Measurements from ENCODE around the gene ATP2B1.

ATP2B1 gene

DNA sequence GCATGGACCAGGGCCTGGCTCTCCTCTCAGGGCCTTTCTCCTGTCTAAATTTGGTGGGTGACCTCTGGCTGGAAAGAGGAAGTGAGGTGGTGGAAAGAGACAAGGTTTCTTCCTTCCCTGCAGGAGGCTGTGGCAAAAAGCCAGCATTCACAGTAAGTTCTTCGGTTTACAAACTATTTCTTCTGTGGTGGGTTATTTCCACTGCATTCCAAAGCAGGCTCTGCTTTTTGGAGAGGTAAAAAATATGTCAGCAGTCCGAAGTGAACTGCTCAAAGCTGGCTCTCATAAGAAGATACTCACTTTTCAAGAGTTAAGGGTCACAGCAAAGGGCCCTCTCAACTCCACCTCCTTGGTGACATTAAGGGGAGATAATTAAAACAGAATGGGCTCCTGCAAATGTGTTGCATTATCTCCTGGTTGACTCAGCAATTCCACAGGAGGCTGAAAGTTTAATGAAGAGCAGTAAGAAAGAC lies 133.9 kb downstream of the ATP2B1 start:
- DNase-seq = peak; percentile 51 to 52

DNA sequence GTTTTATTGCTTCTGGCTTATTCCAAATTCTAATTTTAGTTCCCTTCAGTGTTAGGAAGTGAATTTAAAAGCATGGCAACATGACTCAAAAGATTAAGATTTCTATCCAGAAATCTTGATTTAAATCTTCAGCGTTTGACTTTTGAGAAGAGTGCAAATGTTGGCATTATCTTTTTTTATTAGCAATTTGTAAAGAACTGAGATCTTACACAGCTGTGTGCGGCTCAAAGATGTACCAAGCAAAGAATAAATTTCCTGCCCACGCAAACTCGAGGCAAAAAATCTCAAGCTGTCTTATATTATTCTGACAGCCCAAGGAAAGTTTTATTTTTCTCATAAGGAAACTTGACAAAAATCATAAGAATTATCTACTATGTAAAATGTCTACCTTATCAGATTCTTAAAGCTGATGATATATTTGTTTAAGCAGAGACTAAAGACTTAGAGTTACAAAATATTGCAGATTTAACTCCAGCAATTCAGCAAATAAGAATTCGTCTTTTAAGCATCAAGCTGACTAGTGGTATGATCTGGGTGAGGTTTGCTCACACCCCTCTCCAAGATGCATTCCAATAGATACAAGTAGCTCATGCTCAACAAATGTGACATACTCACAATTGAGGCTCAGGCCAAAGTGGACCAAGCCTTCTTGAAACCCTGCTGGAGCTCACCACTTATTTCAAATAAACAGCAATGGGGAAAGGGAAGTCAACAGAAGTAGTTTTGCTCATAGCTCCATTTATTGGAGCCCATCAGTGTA lies 135.4 kb downstream of the ATP2B1 start:
- DNase-seq = no peak

DNA sequence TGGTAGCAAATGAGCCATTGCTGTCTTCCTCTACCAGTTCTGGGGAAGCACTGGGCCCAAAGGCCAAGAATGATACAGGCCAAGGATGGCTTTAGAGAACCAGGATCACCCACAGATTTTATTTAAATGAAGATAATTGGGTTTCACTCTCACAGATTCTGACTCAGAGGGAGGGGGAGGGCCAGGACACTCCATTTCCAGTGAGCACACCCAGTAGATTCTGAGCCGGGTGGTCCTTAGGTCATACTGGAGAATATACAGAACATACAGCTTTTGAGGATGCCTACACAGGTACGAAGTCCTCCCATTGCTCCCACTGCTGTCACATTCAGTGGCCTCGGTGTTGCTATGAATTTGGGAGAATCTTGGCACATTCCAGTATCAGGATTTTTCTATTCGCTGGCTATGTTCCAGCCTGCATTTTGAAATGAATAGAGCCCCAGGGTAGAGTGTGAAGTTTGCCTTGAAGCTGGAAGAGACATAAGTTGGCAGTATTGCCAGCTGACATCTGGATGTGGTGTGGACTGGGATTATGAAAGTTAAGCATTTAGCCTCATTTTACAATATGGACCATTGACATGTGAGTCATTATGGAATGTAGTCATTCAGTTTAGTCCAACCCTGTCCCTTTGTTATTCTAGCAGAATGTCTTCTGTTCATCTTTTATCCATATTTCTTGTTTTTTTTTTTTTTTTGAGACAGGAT lies 137.0 kb downstream of the ATP2B1 start:
- DNase-seq = no peak

DNA sequence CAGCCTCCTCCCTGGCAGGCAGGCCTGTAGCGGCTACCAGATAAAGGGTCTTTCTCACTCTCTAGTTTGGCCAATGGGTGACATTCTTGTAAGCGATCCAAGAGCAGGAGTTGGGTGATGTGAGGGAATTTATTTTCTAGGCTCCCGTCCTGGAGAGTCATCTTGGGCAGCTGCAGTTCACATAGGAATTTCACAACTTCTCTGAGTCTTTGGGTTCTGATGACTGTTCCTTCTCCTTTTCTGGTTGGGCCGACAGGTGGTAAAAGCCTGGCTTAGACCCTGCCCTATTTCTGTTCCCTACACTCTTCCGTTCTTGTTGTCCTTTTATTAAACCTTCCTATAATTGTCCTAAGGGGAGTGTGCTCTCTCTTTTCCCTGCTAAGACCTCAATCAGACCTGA lies 140.2 kb downstream of the ATP2B1 start:
- no peak for DNase-seq

DNA sequence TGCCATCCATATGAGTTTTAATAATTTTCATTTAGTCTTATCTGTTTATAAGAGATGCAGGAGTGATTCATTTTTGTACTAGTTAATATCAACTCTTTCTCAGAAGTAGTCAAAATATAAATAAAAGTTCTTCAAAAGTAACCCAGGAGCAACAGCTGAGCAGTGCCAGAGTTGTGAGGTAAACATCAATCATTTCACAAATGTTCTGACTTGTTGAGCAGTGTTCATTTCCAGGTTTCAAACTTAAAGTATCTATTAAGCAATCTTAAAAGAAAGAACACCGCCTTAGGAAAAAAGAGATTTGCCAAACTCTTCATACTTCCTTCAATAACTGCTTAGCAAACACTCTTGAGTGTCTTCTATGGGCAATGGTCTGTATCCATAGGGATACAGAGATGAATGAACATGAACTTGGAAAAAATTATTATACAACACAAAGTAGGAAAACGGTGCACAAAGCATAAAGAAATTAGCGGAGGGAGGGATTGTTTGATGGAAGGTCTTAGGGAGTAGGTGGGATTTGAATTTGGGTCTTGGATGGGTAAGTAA lies 140.9 kb downstream of the ATP2B1 start:
- no peak for DNase-seq

DNA sequence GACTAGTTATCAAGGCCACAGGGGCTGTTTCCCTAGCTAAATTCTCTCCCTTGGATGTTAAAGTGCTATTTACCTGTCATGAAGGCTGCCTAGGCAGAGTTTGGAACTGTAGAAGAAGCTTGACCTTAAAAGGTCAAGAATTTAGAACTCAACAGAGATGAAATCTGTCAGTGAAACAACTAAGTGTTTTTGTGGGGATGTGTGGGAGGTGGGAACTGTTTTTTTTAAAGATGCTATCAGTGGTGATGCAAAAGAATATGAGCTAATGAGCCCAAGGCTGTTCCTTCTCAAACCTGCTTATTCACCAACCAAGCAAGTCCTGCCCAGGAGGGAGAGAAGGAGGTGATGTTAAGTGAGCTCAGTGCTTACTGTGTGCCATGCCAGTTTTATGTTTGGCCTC lies 142.0 kb downstream of the ATP2B1 start:
- DNase-seq = no peak

DNA sequence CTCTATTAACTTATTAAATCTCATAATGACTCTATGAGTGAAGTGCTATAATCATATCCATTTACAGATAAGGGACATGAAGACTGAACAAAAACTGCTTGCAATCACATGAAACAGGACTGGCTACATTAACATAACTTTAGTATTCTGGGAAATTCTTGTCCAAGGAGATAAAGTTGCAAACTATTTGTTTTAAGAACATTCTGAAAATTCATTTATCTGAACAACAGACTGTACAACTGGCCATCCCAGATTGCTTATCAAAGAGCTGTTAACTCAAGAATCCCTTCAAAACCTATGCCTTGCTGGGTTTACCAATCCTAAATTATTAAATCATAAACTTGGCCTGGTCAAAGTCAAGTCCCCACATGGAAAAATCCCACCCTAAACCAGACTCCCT lies 143.6 kb downstream of the ATP2B1 start:
- DNase-seq = no peak

DNA sequence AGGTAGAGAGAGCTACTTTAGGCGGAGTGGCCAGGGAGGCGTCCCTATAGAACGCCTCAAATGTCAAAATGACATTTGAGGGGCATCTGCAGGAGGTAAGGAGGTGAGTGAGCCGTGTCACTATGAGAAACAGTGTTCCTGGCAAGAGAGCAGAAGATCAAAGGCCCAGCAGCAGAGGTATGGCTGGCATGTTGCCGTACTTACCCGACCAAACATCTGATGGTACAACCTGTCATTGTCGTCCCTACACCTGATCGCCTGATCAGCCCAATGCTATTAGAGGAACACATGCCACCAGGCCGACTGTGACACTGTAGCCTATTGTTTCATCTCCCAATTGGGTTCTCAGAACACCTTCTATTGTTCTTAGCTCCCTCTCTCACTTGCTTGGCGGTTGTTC lies 148.9 kb downstream of the ATP2B1 start:
- no peak for DNase-seq

DNA sequence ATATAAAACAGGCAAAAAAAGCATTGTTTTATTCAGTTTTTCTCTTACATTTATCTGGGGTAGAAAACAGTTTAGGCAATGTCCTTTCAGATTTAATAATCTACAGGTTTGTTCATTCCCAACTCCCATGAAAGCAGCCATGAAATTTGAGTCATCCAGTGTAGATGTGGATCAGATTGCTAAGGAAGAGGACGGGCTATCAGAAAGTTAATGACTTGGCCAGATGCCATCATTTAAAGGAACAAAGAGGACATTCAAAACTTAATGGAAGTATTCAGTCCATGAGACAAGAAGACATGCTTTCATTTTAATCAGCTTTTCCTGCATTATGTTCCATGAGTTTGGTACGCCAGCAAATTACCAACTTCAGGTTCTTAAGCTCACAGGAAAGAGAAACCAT lies 151.7 kb downstream of the ATP2B1 start:
- no peak for DNase-seq

DNA sequence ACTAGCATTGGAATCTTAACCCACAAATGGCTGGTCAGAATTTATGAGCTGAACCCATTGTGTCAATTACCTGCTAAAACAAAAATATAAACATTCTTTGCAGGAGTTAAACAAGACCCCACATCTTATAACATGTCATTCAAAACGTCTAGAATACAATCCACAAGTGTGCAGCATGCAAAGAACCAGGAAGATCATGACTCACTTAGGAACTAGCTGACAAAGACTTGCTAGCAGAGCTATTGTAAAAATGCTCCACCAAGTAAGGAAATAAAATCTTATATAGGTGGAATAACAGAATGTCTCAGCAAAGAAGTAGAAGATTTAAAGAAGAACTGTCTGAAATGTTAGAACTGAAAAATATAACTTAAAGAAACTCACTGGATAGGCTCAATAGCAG lies 156.3 kb downstream of the ATP2B1 start:
- no peak for DNase-seq

DNA sequence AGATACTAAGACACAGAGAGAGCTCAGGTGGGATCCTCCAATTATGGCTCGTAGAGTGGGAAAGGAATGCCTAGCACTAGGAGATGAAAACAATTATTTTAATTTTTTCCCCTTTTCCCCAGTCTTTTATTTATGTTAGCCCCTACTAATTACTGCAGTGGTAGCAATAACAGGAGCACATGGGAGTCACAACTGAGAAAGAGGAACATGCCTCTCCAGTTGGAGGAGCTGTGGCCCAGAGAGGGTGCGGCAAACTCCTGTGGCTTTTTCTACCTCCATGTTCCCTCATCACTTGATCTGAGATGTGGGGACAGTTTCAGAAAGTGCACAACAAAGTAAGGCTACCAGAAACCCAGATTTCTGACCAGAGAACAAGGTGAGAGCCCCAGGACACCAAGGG lies 156.9 kb downstream of the ATP2B1 start:
- DNase-seq = no peak

DNA sequence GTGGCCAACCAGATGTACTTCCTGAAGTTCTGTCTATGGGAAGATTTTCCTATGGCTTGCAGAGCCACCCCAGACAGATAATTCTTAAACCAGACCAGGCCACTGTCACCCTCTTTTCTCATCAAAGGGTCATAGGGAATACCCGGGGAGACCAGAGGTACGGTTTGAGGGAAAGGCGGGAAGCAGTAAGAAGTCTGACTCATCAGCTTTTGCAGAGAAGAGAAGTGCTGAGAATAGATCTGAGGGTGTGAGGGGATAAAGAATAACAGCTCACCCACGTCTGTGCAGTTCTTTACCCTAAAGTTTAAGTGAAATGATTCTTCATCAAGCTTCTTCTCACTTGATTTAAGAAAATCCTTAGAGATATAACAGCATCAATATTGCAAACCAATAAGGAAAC lies 161.5 kb downstream of the ATP2B1 start:
- no peak for DNase-seq

DNA sequence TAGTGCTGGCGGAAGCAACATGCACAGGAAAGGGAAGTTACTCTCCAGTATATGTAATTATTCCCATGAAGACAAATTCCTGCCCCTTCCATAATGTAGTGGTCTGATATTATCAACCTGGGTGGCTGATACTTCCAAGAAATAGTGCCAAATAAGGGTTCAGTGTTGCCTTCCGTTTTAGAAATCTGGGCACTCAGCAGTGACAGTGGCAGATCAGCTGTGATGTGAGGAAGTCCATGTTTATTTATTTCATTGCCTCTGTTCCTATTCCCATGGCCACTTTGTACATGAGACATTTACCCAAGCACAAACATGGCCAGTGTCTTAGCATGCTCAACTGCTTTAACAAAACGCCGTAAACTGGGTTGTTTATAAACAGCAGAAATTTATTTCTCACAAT lies 162.5 kb downstream of the ATP2B1 start:
- DNase-seq = no peak

DNA sequence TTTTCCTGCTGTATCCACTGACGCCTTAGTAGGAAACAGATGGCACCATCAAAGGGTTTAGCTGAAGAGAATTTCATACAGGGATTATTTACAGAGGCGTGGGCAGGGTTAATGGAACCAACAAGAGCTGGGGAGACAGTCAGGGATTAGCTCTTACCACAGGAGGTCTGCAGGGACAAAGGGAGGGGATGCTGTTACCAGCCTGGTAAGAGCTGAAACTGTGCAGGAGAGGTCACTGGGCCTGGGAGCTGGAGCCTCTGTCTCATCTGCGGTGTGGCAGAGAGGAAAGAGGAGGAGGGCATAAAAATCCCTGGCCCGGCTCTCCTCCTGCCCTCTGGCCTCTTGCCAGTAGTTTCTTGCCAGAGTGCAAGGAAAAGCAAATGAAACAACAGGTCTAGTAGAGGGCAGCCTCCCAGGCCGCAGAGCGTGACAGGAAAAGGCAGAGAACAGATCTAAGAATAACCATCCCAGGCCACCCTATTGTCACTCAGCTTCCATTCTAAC lies 163.9 kb downstream of the ATP2B1 start:
- DNase-seq = no peak

DNA sequence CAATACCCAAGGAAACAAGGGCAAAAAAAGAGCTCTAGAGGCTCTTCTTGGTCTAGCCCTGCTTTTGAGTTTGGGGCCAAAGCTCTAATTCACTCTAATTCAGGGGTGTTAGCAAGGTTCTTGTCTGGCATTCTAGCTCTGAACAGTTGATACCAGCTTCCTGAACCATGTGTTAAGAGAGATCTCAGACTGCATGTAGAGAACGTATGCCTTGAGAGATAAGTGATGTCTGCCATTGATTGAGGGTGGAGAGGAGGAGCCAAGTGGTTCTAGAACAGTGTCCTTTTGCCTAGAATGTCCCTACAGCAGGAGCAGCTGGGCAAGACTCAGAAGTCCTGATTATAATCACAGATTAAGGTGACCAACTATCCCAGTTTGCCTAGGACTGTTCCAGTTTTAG lies 164.6 kb downstream of the ATP2B1 start:
- DNase-seq = no peak

DNA sequence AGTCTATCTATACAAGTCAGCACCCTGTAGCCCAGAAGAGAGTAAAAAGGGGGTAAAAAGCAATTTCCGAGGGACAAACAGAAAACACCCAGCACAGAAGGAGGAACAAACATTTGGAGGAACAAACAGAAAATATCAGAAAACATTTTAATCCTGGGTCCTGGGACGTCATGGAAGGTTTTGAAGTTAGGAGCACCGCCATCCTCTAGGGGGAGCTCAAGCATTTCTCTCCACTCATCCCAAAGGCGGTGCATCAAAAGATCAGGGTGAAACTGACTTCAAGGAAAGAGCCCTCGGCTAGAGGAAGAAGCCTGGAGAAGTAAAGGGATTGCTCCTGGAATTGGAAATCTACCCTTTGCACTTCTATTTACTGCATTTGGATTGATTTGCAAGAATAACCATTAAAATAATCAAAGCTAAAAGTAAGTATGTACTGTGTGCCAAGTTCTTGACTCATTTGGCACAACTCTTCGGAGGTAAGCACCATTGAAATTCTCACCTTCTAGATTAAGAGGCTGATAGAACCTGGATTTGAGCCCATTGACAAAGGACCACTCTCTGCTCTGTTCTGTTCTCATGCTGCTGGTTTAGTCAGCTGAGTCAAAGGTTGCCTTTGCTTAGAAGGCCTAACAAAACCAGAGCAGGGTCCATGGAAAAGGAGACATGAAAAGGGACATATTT lies 165.6 kb downstream of the ATP2B1 start:
- DNase-seq = peak; percentile 52 to 76

DNA sequence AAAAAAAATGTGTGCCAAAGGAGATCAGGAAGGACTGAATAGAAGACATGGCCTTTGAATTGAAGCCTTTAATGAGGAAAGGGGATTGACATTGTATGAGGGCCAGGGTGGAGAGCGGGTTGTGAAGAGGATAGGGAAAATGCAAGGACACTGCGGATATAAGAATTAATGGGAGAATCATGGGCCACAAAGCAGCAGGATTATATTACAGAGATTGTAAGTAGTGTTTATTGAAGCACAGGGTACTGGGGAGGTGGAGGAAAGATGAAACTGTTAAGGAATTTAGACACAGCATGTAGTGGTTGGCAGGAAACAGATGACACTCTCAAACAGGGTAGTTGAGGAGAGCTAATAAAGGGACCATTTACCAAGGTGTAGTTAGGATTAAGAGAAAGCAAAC lies 166.4 kb downstream of the ATP2B1 start:
- no peak for DNase-seq

DNA sequence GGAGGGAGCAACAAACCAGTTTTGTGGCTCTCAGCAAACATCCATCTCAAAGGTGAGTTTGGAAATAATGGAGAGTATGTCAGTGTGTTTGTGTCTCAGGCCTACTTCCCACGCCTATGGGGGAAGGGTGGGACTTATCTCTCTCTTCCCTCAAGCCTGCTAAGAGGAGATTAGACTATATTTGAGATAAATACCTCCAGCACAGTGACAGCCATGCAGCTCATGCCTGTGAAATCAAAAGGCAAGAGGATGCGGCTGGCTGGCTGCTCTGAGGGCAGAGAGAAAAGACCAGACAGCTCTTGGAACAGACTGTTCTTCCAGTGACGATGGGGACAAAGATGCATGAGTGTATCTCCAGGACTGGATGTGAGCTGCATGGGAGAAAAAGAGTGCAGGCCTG lies 168.1 kb downstream of the ATP2B1 start:
- no peak for DNase-seq

DNA sequence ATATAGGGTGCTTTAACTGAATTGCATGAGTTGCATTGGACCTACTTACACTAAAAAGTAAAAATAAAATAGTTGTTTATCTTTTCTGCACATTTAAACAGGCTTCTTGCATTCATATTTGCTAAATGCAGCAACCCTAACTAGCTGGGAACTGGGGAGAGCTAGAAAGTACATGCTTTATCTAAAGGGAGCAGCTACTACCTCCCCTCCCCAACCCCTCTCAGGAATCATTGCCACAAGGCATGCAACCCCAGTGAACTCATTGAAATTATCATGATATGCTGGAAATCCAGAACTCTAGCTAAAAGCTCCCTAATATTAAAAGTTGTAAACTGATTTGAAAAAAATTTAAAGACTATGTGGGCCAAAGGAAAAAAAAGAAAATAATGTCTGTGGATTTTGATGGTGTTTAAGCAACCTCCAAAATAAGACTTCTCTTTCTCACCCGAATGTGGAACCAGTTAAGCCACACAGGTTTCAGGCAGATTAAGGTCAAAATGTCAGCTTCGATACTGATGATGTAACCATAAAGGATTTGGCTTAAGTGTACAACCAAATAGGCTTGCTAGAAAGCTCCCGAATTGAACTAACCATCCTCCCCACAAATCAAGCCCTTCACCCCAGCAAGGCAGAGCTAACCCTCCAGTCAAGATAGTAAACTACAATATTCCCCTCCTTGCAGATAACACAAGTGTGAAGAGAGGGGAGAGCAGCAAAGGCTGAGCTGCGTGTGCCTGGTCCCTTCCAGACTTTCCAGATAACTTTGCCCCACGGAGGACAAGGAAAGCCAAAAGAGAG lies 169.0 kb downstream of the ATP2B1 start:
- no peak for DNase-seq

DNA sequence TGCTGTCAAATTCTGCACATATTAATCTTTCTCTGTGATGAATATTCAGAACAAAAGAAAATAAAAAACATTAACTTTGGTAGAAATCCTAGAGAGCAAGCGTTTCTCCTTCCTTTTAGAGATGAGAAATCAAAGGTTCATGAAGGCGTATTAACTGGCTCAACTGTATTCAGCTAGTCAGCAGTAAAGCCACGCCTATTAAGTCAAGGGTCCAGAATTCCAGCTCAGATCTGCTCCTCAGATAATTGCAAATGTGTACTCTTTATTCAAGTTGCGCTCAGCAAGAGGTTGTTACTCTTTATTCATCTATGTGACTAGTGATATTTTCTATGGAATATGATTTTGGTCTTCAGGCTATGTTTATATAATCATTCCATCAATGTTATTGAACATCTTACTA lies 169.7 kb downstream of the ATP2B1 start:
- no peak for DNase-seq
